ENCODE data around the gene ACTL6B. TPM values are rescaled to one million over a fixed set of nuclear protein-coding genes. Genes with fewer than 3 reads are reported as not detected.
"Not testable (repeated sequence)": the region's sequence is repeated elsewhere in the genome, so short reads cannot be mapped to it uniquely, and the experiment has no call there.

Gene ACTL6B
- total RNA-seq, 2 experiments from 2014 or later, result not detected

DNA sequence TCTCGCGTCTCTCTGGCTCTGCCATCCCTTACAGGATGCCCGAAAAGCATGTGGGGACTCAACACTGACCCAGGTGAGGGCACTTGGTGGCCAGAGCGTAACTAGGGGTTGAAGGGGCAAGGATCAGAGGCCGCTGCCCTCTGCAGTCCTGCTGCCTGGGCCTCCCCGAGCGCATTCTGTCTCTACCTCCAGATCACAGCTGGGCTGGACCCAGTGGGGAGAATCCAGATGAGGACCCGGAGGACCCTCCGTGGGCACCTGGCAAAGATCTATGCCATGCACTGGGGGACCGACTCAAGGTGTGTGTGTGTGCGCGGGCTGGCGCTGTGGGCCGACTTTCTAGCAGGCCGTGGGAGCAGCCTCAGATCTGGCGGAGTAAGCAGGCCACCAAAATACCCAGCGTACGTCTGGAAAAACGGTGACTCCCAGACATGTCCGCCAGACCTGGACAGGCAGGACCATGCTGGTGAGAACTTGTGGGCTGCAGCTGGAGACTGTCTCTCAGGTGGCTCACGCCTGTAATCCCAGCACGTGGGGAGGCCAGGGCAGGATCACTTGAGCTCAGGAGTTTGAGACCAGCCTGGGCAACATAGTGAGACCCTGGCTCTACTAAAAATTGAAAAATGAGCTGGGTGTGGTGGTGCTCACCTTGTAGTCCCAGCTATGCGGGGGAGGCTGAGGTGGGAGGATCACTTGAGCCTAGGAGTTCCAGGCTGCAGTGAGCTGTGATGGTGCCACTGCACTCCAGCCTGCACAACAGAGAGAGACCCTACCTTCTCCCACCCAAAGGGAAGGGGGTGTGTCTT, 20.5 kb upstream of the ACTL6B start:
- ChIA-PET CTCF (interaction anchor here (1.1 to 9.2 kb wide), 3 partner anchors 9 to 176 kb away, joined by 3 to 68 read pairs (median 3); partner anchors contain the start of gene SLC12A9), POLR2A (interaction anchor here (1.0 to 1.1 kb wide), 2 partner anchors 29 to 90 kb away, joined by 3 to 5 read pairs; partner anchors contain the start of gene FBXO24)

DNA sequence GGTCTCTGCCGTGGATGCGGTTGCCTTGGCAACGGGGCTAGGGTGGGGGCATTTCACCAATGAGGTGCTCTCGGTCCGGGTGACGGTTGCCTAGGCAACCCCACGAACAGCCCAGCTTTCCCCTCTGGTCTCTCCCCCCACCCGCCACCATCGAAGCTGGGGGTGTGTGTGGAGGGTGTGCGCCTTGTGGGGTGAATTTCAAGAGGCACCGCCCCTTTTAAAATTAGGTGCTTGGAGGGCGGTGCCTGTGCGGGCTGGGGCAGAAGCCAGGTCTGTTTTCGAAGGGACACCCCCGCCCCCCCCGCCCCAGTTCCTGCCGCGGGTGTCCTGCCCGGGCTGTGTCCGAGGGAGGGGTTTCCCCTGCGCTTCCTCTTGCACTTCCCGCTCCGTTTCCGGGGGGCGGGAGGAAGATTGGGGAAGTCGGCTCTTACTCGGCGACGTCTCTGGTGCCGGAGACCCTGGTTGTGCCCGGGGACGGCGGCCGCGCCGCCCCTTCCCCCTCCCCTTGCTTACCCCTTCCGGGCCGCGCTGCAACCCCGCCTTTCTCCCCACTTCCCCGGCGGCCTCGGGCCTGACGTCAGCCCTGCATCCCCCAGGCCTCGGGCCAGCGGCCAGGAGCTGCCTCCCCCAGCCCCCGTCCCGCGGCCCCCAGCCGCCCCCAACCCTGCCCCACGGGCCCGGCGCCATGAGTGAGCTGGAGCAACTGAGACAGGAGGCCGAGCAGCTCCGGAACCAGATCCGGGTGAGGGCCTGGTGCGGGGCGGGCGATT, 19.5 kb upstream of the ACTL6B start:
- ChIA-PET POLR2A (interaction anchor here (0.6 to 1.3 kb wide), 4 partner anchors 30 to 153 kb away, joined by 3 to 6 read pairs (median 4); partner anchors contain the start of genes FBXO24 and POP7), CTCF (interaction anchor here (1.5 to 9.2 kb wide), 2 partner anchors 16 to 177 kb away, joined by 3 to 68 read pairs; partner anchors contain the start of gene SLC12A9)

DNA sequence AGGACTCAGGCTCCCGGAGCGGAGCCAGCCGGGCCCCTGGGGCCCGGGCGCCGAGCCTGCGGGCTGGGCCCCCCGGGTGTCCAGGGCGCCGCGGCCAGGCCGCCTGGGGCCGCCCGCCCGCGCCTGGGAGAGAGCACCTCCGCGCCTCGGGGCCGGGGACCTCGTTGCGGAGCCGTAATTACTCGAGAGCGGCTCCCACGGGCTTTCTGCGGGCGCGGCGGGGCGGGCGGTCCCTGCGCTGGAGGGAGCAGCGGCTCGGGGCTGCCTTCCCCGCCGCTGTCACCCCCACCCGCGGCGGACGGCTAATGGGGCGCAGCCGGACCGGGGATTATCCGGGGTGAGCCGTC, 18.8 kb upstream of the ACTL6B start:
- POLR2A ChIA-PET, result interaction anchor here (0.6 to 1.3 kb wide), 3 partner anchors 30 to 154 kb away, joined by 3 to 6 read pairs (median 4); partner anchors contain the start of gene POP7

GRCh38 chr7:100674411-100675104, 18.3 kb upstream of the ACTL6B start:
- POLR2A ChIA-PET, result interaction anchor here (0.7 to 1.3 kb wide), 3 partner anchors 31 to 497 kb away, joined by 3 to 6 read pairs (median 3); partner anchors contain the start of genes GPC2 and POP7
- CTCF ChIA-PET, result interaction anchor here (0.6 to 9.2 kb wide), 6 partner anchors 17 to 1333 kb away, joined by 3 to 68 read pairs (median 4); partner anchors contain the start of genes FBXO24, LRCH4 and POP7

More for the DNA sequence above, 18.8 kb upstream of the ACTL6B start:
- CTCF ChIA-PET, result interaction anchor here (0.6 to 9.2 kb wide), 6 partner anchors 16 to 1334 kb away, joined by 3 to 68 read pairs (median 4); partner anchors contain the start of genes FBXO24, LRCH4 and POP7

- POLR2A ChIA-PET, result interaction anchor here (0.7 kb wide), 1 partner anchor 497 kb away, joined by 3 read pairs; the partner anchor contains the start of gene GPC2
- CTCF ChIA-PET, result interaction anchor here (1.1 to 9.2 kb wide), 3 partner anchors 17 to 41 kb away, joined by 3 to 68 read pairs (median 5); partner anchors contain the start of gene POP7
Observed at GRCh38 chr7:100673942-100674410, 17.7 kb upstream of the ACTL6B start.

- CTCF ChIA-PET, result interaction anchor here (0.6 to 1.5 kb wide), 4 partner anchors 18 to 87 kb away, joined by 3 to 7 read pairs (median 5); partner anchors contain the start of genes FBXO24 and LRCH4
- POLR2A ChIA-PET, result interaction anchor here (0.6 to 0.9 kb wide), 5 partner anchors 32 to 571 kb away, joined by 3 to 6 read pairs (median 3); partner anchors contain the start of genes FBXO24 and MOSPD3
Observed at GRCh38 chr7:100673302-100673941, 17.2 kb upstream of the ACTL6B start, which contains the start of gene GNB2. TSS of gene GNB2 (plus strand) at chr7:100673740. CDS start at chr7:100676266, 2,526 bp downstream.

DNA sequence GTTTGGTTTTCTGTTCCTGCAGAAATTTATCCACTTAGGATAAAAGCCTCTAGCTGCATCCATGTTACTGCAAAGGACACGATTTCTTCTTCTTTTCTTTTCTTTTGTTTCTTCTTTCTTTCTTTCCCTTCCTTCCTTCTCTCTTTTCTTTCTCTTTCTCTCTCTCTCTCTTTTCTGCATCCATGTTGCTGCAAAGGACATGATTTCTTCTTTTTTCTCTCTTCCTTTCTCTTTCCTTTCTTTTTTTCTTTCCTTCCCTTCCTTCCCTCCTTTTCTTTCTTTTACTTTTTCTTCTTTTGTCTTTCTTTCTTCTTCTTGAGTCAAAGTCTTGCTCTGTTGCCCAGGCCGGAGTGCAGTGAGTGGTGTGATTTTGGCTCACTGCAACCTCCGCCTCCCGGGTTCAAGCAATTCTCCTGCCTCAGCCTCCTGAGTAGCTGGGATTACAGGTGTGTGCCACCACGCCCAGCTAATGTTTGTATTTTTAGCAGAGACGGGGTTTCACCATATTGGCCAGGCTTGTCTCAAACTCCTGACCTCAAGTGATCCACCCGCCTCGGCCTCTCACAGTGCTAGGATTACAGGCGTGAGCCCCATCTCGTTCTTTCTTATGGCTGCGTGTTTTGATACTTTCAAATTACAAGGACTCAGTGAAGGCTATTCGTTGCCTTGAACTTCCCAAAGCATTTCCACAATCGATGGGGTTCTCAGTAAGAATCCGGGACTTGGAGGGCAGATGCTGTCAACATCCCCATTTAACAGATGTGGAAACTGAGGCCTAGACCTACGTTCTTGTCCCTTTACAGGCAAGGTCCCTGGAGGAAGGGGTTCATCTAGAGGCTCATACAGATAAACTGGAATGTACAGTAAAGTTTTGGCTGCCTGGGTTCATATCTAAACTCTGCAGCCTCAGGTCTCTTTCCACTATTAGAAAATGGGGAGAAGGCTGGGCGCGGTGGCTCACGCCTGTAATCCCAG, 15.4 kb upstream of the ACTL6B start:
- CTCF ChIA-PET, result no interaction called here
- POLR2A ChIA-PET, result interaction anchor here (0.7 kb wide), 1 partner anchor 280 kb away, joined by 14 read pairs; no protein-coding TSS in a partner anchor

GRCh38 chr7:100670074-100670473, 13.8 kb upstream of the ACTL6B start:
- POLR2A ChIA-PET, result no interaction called here

GRCh38 chr7:100669106-100669505, 12.9 kb upstream of the ACTL6B start:
- POLR2A ChIA-PET, result interaction anchor here (0.6 kb wide), 1 partner anchor 40 kb away, joined by 3 read pairs; no protein-coding TSS in a partner anchor
- CTCF ChIA-PET, result not testable (repeated sequence)

More at GRCh38 chr7:100670074-100670473, 13.8 kb upstream of the ACTL6B start:
- CTCF ChIA-PET, result no interaction called here

GRCh38 chr7:100668069-100668449, 11.8 kb upstream of the ACTL6B start:
- POLR2A ChIA-PET, result interaction anchor here (0.6 kb wide), 1 partner anchor 51 kb away, joined by 4 read pairs; no protein-coding TSS in a partner anchor
- CTCF ChIA-PET, result interaction anchor here (1.0 kb wide), 1 partner anchor 63 kb away, joined by 3 read pairs; no protein-coding TSS in a partner anchor

DNA sequence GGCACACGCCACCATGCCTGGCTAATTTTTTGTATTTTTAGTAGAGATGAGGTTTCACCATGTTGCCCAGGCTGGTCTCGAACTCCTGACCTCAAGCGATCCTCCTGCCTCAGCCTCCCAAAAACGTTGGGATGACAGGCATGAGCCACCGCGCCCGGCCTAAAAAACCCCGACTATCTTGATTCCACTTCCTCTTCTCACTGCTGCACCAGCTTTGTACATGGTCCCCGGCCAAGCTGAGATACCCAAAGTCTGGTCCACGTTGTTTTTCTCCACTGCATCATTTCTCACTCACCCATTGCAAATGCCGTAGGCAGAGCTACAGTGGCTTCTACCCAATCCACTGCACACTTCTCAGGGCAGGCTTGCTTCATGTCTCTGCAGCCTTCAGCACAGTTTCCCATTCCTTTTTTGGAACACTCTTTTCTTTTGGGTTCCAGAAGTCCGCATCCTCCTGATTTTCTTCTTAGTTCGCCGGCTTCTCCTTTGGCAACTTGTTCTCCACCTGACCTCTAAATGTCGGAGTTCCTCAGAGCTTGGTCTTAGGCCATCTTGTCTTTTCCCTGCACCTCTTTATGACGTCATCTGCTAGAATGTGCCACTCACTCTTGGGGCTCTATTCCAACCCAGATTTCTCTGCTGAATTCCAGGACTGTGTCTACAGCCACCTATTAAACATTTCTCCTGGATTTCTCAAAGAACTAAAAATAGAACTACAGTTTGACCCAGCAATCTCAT, 11.3 kb upstream of the ACTL6B start:
- ChIA-PET CTCF (interaction anchor here (1.0 kb wide), 1 partner anchor 62 kb away, joined by 3 read pairs; no protein-coding TSS in a partner anchor), POLR2A (interaction anchor here (0.6 kb wide), 1 partner anchor 51 kb away, joined by 4 read pairs; no protein-coding TSS in a partner anchor)

- ChIA-PET CTCF (interaction anchor here (1.1 to 1.7 kb wide), 2 partner anchors 25 to 31 kb away, joined by 4 to 6 read pairs; no protein-coding TSS in a partner anchor), POLR2A (no interaction called here)
Observed at GRCh38 chr7:100665168-100665726, 9.0 kb upstream of the ACTL6B start.

DNA sequence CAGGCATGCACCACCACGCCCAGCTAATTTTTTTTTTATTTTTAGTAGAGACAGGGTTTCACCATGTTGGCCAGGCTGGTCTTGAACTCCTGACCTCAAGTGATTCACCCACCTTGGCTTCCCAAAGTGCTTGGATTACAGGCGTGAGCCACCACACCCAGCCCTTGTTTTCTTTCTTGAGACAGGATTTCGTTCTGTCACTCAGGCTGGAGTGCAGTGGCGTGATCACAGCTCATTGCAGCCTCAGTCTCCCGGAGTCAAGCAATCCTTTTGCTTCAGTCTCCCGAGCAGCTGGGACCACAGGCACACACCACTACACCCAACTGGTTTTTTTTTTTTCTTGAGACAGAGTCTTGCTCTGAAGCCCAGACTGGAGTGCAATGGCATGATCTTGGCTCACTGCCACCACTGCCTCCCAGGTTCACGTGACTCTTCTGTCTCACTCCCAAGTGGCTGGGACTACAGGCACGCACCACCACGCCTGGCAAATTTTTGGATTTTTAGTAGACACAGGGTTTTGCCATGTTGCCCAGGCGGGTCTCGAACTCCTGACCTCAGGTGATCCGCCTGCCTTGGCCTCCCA, 6.0 kb upstream of the ACTL6B start:
- CTCF ChIA-PET, result interaction anchor here (0.6 kb wide), 1 partner anchor 37 kb away, joined by 4 read pairs; no protein-coding TSS in a partner anchor
- POLR2A ChIA-PET, result not testable (repeated sequence)

GRCh38 chr7:100654908-100655831, 1.1 kb downstream of the ACTL6B start:
- CTCF ChIA-PET, result no interaction called here
- POLR2A ChIA-PET, result no interaction called here

All from activated CD8-positive, alpha-beta memory T cell treated with anti-CD3 and anti-CD28 coated beads for 36 hours (primary cell).